ENCODE data around the gene PAK6. TPM values are rescaled to one million over a fixed set of nuclear protein-coding genes. Genes with fewer than 3 reads are reported as not detected.

The PAK6 gene
- polyA plus RNA-seq, 1 donor (not counting 4 experiments of a cell fraction or from before 2014, with no cell fraction given) = 11.5 TPM

GRCh38 chr15:40252141-40252437 lies 13.2 kb downstream of the PAK6 start:
- dilution Hi-C loops (cut with MboI; ENCODE audit: extremely low pct_ligation_motif_present, low sequenced_read_pairs) = no loop called here
- no peaks in the 10 kb centered on the region for H3K9me3 ChIP-seq (ENCODE audit: control insufficient read depth, low read depth, low read length)
- no peak overlapping the region for H3K27ac ChIP-seq (ENCODE audit: control insufficient read depth, insufficient read depth, low read length)
- H3K9me1 ChIP-seq (ENCODE audit: control insufficient read depth, extremely low read depth, insufficient read depth, low read length) = no peaks in the 10 kb centered on the region
- H3K9ac ChIP-seq (ENCODE audit: control insufficient read depth, extremely low read depth, insufficient read depth, low read length) = no peak overlapping the region
- DNase-seq (ENCODE audit: low read depth, low spot score) = no peak
- TF ChIP-seq EZH2 (IDR thresholded peaks at IDR 0.05; ENCODE audit: low read length) = peak; percentile 33
- TF ChIP-seq, protein P1, sequence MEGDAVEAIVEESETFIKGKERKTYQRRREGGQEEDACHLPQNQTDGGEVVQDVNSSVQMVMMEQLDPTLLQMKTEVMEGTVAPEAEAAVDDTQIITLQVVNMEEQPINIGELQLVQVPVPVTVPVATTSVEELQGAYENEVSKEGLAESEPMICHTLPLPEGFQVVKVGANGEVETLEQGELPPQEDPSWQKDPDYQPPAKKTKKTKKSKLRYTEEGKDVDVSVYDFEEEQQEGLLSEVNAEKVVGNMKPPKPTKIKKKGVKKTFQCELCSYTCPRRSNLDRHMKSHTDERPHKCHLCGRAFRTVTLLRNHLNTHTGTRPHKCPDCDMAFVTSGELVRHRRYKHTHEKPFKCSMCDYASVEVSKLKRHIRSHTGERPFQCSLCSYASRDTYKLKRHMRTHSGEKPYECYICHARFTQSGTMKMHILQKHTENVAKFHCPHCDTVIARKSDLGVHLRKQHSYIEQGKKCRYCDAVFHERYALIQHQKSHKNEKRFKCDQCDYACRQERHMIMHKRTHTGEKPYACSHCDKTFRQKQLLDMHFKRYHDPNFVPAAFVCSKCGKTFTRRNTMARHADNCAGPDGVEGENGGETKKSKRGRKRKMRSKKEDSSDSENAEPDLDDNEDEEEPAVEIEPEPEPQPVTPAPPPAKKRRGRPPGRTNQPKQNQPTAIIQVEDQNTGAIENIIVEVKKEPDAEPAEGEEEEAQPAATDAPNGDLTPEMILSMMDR (optimal IDR thresholded peaks at IDR 0.05 in 1 of 3, IDR thresholded peaks at IDR 0.05 in 1 of 3, conservative IDR thresholded peaks at IDR 0.05 in 1 of 3; ENCODE audit: extremely low read depth in 1 of 3, insufficient read depth in 2 of 3, low read length in 3 of 3) = no peak
- H3K4me1 ChIP-seq (ENCODE audit: control insufficient read depth, extremely low read depth, insufficient read depth, low read length) = peaks cover 41% of the 10 kb centered on the region
- peaks cover 4% of the 10 kb centered on the region for H4K20me1 ChIP-seq (ENCODE audit: control insufficient read depth, extremely low read depth, insufficient read depth, low read length)
- FAIRE-seq = no peak
- H3K4me3 ChIP-seq (ENCODE audit: control insufficient read depth in 2 of 3, extremely low read depth in 1 of 3, insufficient read depth in 2 of 3, low read depth in 1 of 3, low read length in 3 of 3) = no peak overlapping the region
- H3K36me3 ChIP-seq (ENCODE audit: control insufficient read depth in 2 of 2, extremely low read depth in 1 of 2, insufficient read depth in 2 of 2, low read length in 2 of 2) = peaks cover 20 to 22% of the 10 kb centered on the region in 2 experiments
- H3K27me3 ChIP-seq (ENCODE audit: control insufficient read depth, extremely low read depth, insufficient read depth, low read length) = no peaks in the 10 kb centered on the region
- peaks cover 3% of the 10 kb centered on the region for H3K79me2 ChIP-seq (ENCODE audit: control insufficient read depth, insufficient read depth, low read length)
- no peak overlapping the region for H2AFZ ChIP-seq (ENCODE audit: control insufficient read depth, low read length)
- H3K4me2 ChIP-seq (ENCODE audit: control insufficient read depth, extremely low read depth, insufficient read depth, low read depth, low read length) = peak overlapping the region; percentile 62

- Histone ChIP-seq H3K9me3 (ENCODE audit: control insufficient read depth, low read depth, low read length) (no peaks in the 10 kb centered on the region), H4K20me1 (ENCODE audit: control insufficient read depth, extremely low read depth, insufficient read depth, low read length) (peaks cover 4% of the 10 kb centered on the region), H2AFZ (ENCODE audit: control insufficient read depth, low read length) (no peak overlapping the region), H3K4me3 (ENCODE audit: control insufficient read depth in 2 of 3, extremely low read depth in 1 of 3, insufficient read depth in 2 of 3, low read depth in 1 of 3, low read length in 3 of 3) (peak overlapping the region in 2 of 3 experiments; percentile 20 to 56), H3K79me2 (ENCODE audit: control insufficient read depth, insufficient read depth, low read length) (peaks cover 6% of the 10 kb centered on the region), H3K4me2 (ENCODE audit: control insufficient read depth, extremely low read depth, insufficient read depth, low read depth, low read length) (peak overlapping the region; percentile 62), H3K9me1 (ENCODE audit: control insufficient read depth, extremely low read depth, insufficient read depth, low read length) (no peaks in the 10 kb centered on the region), H3K4me1 (ENCODE audit: control insufficient read depth, extremely low read depth, insufficient read depth, low read length) (peaks cover 43% of the 10 kb centered on the region), H3K27ac (ENCODE audit: control insufficient read depth, insufficient read depth, low read length) (no peak overlapping the region), H3K36me3 (ENCODE audit: control insufficient read depth in 2 of 2, extremely low read depth in 1 of 2, insufficient read depth in 2 of 2, low read length in 2 of 2) (peaks cover 21 to 22% of the 10 kb centered on the region in 2 experiments), H3K27me3 (ENCODE audit: control insufficient read depth, extremely low read depth, insufficient read depth, low read length) (no peaks in the 10 kb centered on the region), H3K9ac (ENCODE audit: control insufficient read depth, extremely low read depth, insufficient read depth, low read length) (peak overlapping the region; percentile 34)
- dilution Hi-C loops (cut with MboI; ENCODE audit: extremely low pct_ligation_motif_present, low sequenced_read_pairs) = no loop called here
- DNase-seq (ENCODE audit: low read depth, low spot score) (no peak), FAIRE-seq (no peak)
- TF ChIP-seq, protein P1 (optimal IDR thresholded peaks at IDR 0.05 in 1 of 3, IDR thresholded peaks at IDR 0.05 in 1 of 3, conservative IDR thresholded peaks at IDR 0.05 in 1 of 3; ENCODE audit: extremely low read depth in 1 of 3, insufficient read depth in 2 of 3, low read length in 3 of 3) = no peak
- TF ChIP-seq EZH2 (IDR thresholded peaks at IDR 0.05; ENCODE audit: low read length) = no peak
Measured at GRCh38 chr15:40252438-40253166, 13.7 kb downstream of the PAK6 start.

All from keratinocyte (primary cell).